Glutamatergic neuron (in vitro differentiated cells): Measurements from ENCODE around the gene COX10. TPM values are rescaled to one million over a fixed set of nuclear protein-coding genes. Genes with fewer than 3 reads are reported as not detected.

ENCODE experiments used
- DNase-seq: peaks from one replicate; pipeline ENCODE4 v3.0.0; 2022
- H3K27ac Mint-ChIP-seq: one replicate; pipeline ENCODE4 v1.8.0; 2020; ENCODE audit warnings: mild to moderate bottlenecking, mixed read lengths, inconsistent platforms; ENCODE audit not compliant: unreplicated experiment
- H3K27me3 Mint-ChIP-seq: one replicate; pipeline ENCODE4 v1.8.0; 2020; ENCODE audit warnings: mild to moderate bottlenecking, moderate library complexity, mixed read lengths, inconsistent platforms; ENCODE audit not compliant: unreplicated experiment
- H3K36me3 Mint-ChIP-seq: one replicate; pipeline ENCODE4 v1.8.0; 2020; ENCODE audit warnings: mild to moderate bottlenecking, mixed read lengths, inconsistent platforms; ENCODE audit not compliant: unreplicated experiment
- H3K4me1 Mint-ChIP-seq: one replicate; pipeline ENCODE4 v1.8.0; 2020; ENCODE audit warnings: mild to moderate bottlenecking, low read depth, mixed read lengths, inconsistent platforms; ENCODE audit not compliant: unreplicated experiment
- H3K4me3 Mint-ChIP-seq: one replicate; pipeline ENCODE4 v1.8.0; 2020; ENCODE audit warnings: mild to moderate bottlenecking, mixed read lengths, inconsistent platforms; ENCODE audit not compliant: unreplicated experiment
- H3K9me3 Mint-ChIP-seq: one replicate; pipeline ENCODE4 v1.8.0; 2020; ENCODE audit warnings: mild to moderate bottlenecking, moderate library complexity, mixed read lengths, inconsistent platforms; ENCODE audit not compliant: unreplicated experiment
- CTCF ChIP-seq: fragments of 200-600 bp; sonication (generic); IDR thresholded peaks from one replicate; pipeline ENCODE4 v1.5.0; 2021; ENCODE audit not compliant: partially characterized antibody, unreplicated experiment
- total RNA-seq: library from RNA; stranded (reverse); fragmentation: NEBNext Ultra II Directional; extraction: Animal tissue kit (Norgen Biotek cat#: 25700); gene quantifications from one replicate; pipeline ENCODE4 v1.2.1, GENCODE V29; 2021; ENCODE audit not compliant: unreplicated experiment

COX10 gene
- total RNA-seq, 1 donor from 2014 or later: 18.7 TPM

GRCh38 chr17:14124854-14125253 is 55.5 kb downstream of the COX10 start:
- TF ChIP-seq CTCF: no peak
- Mint-ChIP-seq H3K4me3 (no peak overlapping the region), H3K27me3 (no peaks in the 10 kb centered on the region), H3K36me3 (no peaks in the 10 kb centered on the region), H3K9me3 (no peaks in the 10 kb centered on the region), H3K27ac (no peak overlapping the region), H3K4me1 (peaks cover 19% of the 10 kb centered on the region)
- no peak for DNase-seq

GRCh38 chr17:14125518-14126137 is 56.3 kb downstream of the COX10 start:
- no peak for TF ChIP-seq CTCF
- no peaks in the 10 kb centered on the region for H3K27me3 Mint-ChIP-seq
- no peak overlapping the region for H3K27ac Mint-ChIP-seq
- peaks cover 1% of the 10 kb centered on the region for H3K9me3 Mint-ChIP-seq
- DNase-seq: no peak
- H3K4me1 Mint-ChIP-seq: peaks cover 19% of the 10 kb centered on the region
- peak overlapping the region; percentile 0 for H3K4me3 Mint-ChIP-seq
- H3K36me3 Mint-ChIP-seq: no peaks in the 10 kb centered on the region

GRCh38 chr17:14133104-14133503 is 63.8 kb downstream of the COX10 start:
- Mint-ChIP-seq H3K9me3 (peaks cover 2% of the 10 kb centered on the region), H3K27me3 (no peaks in the 10 kb centered on the region), H3K36me3 (no peaks in the 10 kb centered on the region), H3K4me1 (peaks cover 4% of the 10 kb centered on the region), H3K27ac (no peak overlapping the region), H3K4me3 (no peak overlapping the region)
- no peak for TF ChIP-seq CTCF
- DNase-seq: no peak

- H3K27me3 Mint-ChIP-seq: no peaks in the 10 kb centered on the region
- peaks cover 2% of the 10 kb centered on the region for H3K4me1 Mint-ChIP-seq
- no peak for TF ChIP-seq CTCF
- H3K4me3 Mint-ChIP-seq: no peak overlapping the region
- no peak for DNase-seq
- H3K27ac Mint-ChIP-seq: no peak overlapping the region
- no peaks in the 10 kb centered on the region for H3K36me3 Mint-ChIP-seq
- H3K9me3 Mint-ChIP-seq: peaks cover 2% of the 10 kb centered on the region
Observed at GRCh38 chr17:14134456-14134855, 65.2 kb downstream of the COX10 start.

- H3K4me3 Mint-ChIP-seq: no peak overlapping the region
- H3K9me3 Mint-ChIP-seq: no peaks in the 10 kb centered on the region
- H3K4me1 Mint-ChIP-seq: no peaks in the 10 kb centered on the region
- DNase-seq: no peak
- no peaks in the 10 kb centered on the region for H3K27me3 Mint-ChIP-seq
- H3K27ac Mint-ChIP-seq: no peak overlapping the region
- no peak for TF ChIP-seq CTCF
- no peaks in the 10 kb centered on the region for H3K36me3 Mint-ChIP-seq
Observed at GRCh38 chr17:14135906-14136590, 66.7 kb downstream of the COX10 start.
